Body of pancreas (tissue), 4 donors: ENCODE data around the gene HSDL2.

ENCODE experiments used
- CTCF ChIP-seq, 7 experiments: fragments of 450-650 bp in 4 of 7; fragments of 200-600 bp in 3 of 7; sonication (generic) in 3 of 7; IDR thresholded peaks; one replicate each; pipeline ENCODE4 v1.5.1; 2016 to 2019; ENCODE audit warnings: antibody characterized with exemption in 7 of 7
- POLR2A ChIP-seq, 3 donors: fragments of 450-650 bp; IDR thresholded peaks; one replicate each; pipeline ENCODE4 v1.6.1; 2016; ENCODE audit warnings: antibody characterized with exemption in 3 of 3, mild to moderate bottlenecking in 2 of 3

GRCh38 chr9:112352209-112352608 is 27.7 kb upstream of the HSDL2 start:
- TF ChIP-seq CTCF (IDR thresholded peaks at IDR 0.05) (no peak), POLR2A (IDR thresholded peaks at IDR 0.05) (no peak)
